T-helper 1 cell treated with Interleukin-12 subunit alpha and Interleukin-12 subunit beta and Interleukin-4 antibody, amounts not matched to agents 30 μg/mL and 1 μg/mL, for 36 hours (primary cell): ENCODE measurements around the gene IFT122.
"Not testable (repeated sequence)": the region's sequence is repeated elsewhere in the genome, so short reads cannot be mapped to it uniquely, and the experiment has no call there.

ENCODE experiments used
- H3K27ac Mint-ChIP-seq: one replicate; pipeline ENCODE4 v1.8.0; 2021; ENCODE audit warnings: mild to moderate bottlenecking, mixed read lengths
- H3K27me3 Mint-ChIP-seq: one replicate; pipeline ENCODE4 v1.8.0; 2021; ENCODE audit warnings: low read depth, mixed read lengths
- H3K36me3 Mint-ChIP-seq: one replicate; pipeline ENCODE4 v1.8.0; 2021; ENCODE audit warnings: low read depth, mixed read lengths
- H3K4me1 Mint-ChIP-seq: one replicate; pipeline ENCODE4 v1.8.0; 2021; ENCODE audit warnings: low read depth, mixed read lengths
- H3K4me3 Mint-ChIP-seq: one replicate; pipeline ENCODE4 v1.8.0; 2021; ENCODE audit warnings: mild to moderate bottlenecking, moderate library complexity, mixed read lengths
- H3K9me3 Mint-ChIP-seq: one replicate; pipeline ENCODE4 v1.8.0; 2021; ENCODE audit warnings: mixed read lengths

IFT122 gene

GRCh38 chr3:129483870-129484269 lies 43.8 kb downstream of the IFT122 start:
- Mint-ChIP-seq H3K9me3 (no peaks in the 10 kb centered on the region), H3K27me3 (no peaks in the 10 kb centered on the region), H3K36me3 (peaks cover 10% of the 10 kb centered on the region), H3K4me1 (peaks cover 6% of the 10 kb centered on the region), H3K4me3 (no peak overlapping the region), H3K27ac (no peak overlapping the region)

GRCh38 chr3:129485146-129485545 lies 45.1 kb downstream of the IFT122 start:
- H3K27me3 Mint-ChIP-seq, H3K27ac Mint-ChIP-seq, H3K9me3 Mint-ChIP-seq, H3K36me3 Mint-ChIP-seq, H3K4me3 Mint-ChIP-seq, H3K4me1 Mint-ChIP-seq: not testable (repeated sequence)

GRCh38 chr3:129485721-129486663 lies 46.0 kb downstream of the IFT122 start:
- no peaks in the 10 kb centered on the region for H3K27me3 Mint-ChIP-seq
- H3K4me1 Mint-ChIP-seq = peaks cover 6% of the 10 kb centered on the region
- H3K4me3 Mint-ChIP-seq = no peak overlapping the region
- H3K36me3 Mint-ChIP-seq = peaks cover 5% of the 10 kb centered on the region
- H3K27ac Mint-ChIP-seq = no peak overlapping the region
- H3K9me3 Mint-ChIP-seq = no peaks in the 10 kb centered on the region

GRCh38 chr3:129486664-129487035 lies 46.6 kb downstream of the IFT122 start:
- Mint-ChIP-seq H3K27me3 (no peaks in the 10 kb centered on the region), H3K4me1 (peaks cover 6% of the 10 kb centered on the region), H3K4me3 (no peak overlapping the region), H3K36me3 (peaks cover 5% of the 10 kb centered on the region), H3K27ac (no peak overlapping the region), H3K9me3 (no peaks in the 10 kb centered on the region)

GRCh38 chr3:129487183-129487867 lies 47.3 kb downstream of the IFT122 start:
- Mint-ChIP-seq H3K36me3 (no peaks in the 10 kb centered on the region), H3K27me3 (no peaks in the 10 kb centered on the region), H3K4me1 (peaks cover under 1% of the 10 kb centered on the region), H3K9me3 (no peaks in the 10 kb centered on the region), H3K27ac (no peak overlapping the region), H3K4me3 (no peak overlapping the region)

- H3K27ac Mint-ChIP-seq, H3K27me3 Mint-ChIP-seq, H3K4me3 Mint-ChIP-seq, H3K36me3 Mint-ChIP-seq, H3K9me3 Mint-ChIP-seq, H3K4me1 Mint-ChIP-seq: not testable (repeated sequence)
Measured at GRCh38 chr3:129487868-129488335, 47.9 kb downstream of the IFT122 start.

- H3K27me3 Mint-ChIP-seq, H3K27ac Mint-ChIP-seq, H3K4me3 Mint-ChIP-seq, H3K4me1 Mint-ChIP-seq, H3K36me3 Mint-ChIP-seq, H3K9me3 Mint-ChIP-seq: not testable (repeated sequence)
Measured at GRCh38 chr3:129489258-129489657, 49.2 kb downstream of the IFT122 start.

GRCh38 chr3:129490273-129490675 lies 50.2 kb downstream of the IFT122 start:
- H3K4me3 Mint-ChIP-seq = no peak overlapping the region
- no peaks in the 10 kb centered on the region for H3K36me3 Mint-ChIP-seq
- H3K9me3 Mint-ChIP-seq = no peaks in the 10 kb centered on the region
- no peaks in the 10 kb centered on the region for H3K27me3 Mint-ChIP-seq
- H3K4me1 Mint-ChIP-seq = no peaks in the 10 kb centered on the region
- no peak overlapping the region for H3K27ac Mint-ChIP-seq

GRCh38 chr3:129491077-129491476 lies 51.1 kb downstream of the IFT122 start:
- H3K4me3 Mint-ChIP-seq, H3K36me3 Mint-ChIP-seq, H3K9me3 Mint-ChIP-seq, H3K4me1 Mint-ChIP-seq, H3K27me3 Mint-ChIP-seq, H3K27ac Mint-ChIP-seq: not testable (repeated sequence)

- H3K36me3 Mint-ChIP-seq = no peaks in the 10 kb centered on the region
- no peaks in the 10 kb centered on the region for H3K4me1 Mint-ChIP-seq
- H3K27ac Mint-ChIP-seq = no peak overlapping the region
Measured at GRCh38 chr3:129491794-129492193, 51.8 kb downstream of the IFT122 start.

GRCh38 chr3:129492691-129493090 lies 52.7 kb downstream of the IFT122 start:
- no peaks in the 10 kb centered on the region for H3K27me3 Mint-ChIP-seq
- H3K36me3 Mint-ChIP-seq = no peaks in the 10 kb centered on the region
- no peaks in the 10 kb centered on the region for H3K4me1 Mint-ChIP-seq
- H3K4me3 Mint-ChIP-seq = no peak overlapping the region
- H3K9me3 Mint-ChIP-seq = no peaks in the 10 kb centered on the region
- no peak overlapping the region for H3K27ac Mint-ChIP-seq

More at GRCh38 chr3:129491794-129492193, 51.8 kb downstream of the IFT122 start:
- H3K27me3 Mint-ChIP-seq = no peaks in the 10 kb centered on the region
- no peak overlapping the region for H3K4me3 Mint-ChIP-seq
- no peaks in the 10 kb centered on the region for H3K9me3 Mint-ChIP-seq

- Mint-ChIP-seq H3K4me3 (no peak overlapping the region), H3K36me3 (no peaks in the 10 kb centered on the region), H3K9me3 (no peaks in the 10 kb centered on the region), H3K27ac (no peak overlapping the region), H3K27me3 (no peaks in the 10 kb centered on the region), H3K4me1 (no peaks in the 10 kb centered on the region)
Measured at GRCh38 chr3:129493206-129493605, 53.2 kb downstream of the IFT122 start.

- not testable (repeated sequence) for H3K9me3 Mint-ChIP-seq, H3K27me3 Mint-ChIP-seq, H3K36me3 Mint-ChIP-seq, H3K27ac Mint-ChIP-seq, H3K4me1 Mint-ChIP-seq, H3K4me3 Mint-ChIP-seq
Measured at GRCh38 chr3:129494499-129494898, 54.5 kb downstream of the IFT122 start.

GRCh38 chr3:129495006-129495639 lies 55.1 kb downstream of the IFT122 start:
- H3K9me3 Mint-ChIP-seq, H3K4me3 Mint-ChIP-seq, H3K27ac Mint-ChIP-seq, H3K27me3 Mint-ChIP-seq, H3K4me1 Mint-ChIP-seq, H3K36me3 Mint-ChIP-seq: not testable (repeated sequence)

- not testable (repeated sequence) for H3K9me3 Mint-ChIP-seq, H3K4me1 Mint-ChIP-seq, H3K36me3 Mint-ChIP-seq, H3K4me3 Mint-ChIP-seq, H3K27ac Mint-ChIP-seq, H3K27me3 Mint-ChIP-seq
Measured at GRCh38 chr3:129497876-129498275, 57.9 kb downstream of the IFT122 start.
